Stimulated activated CD4-positive, alpha-beta T cell treated with anti-CD3 and anti-CD28 coated beads, Interleukin-1b, Interleukin-23, amount 100 ng/mL, for 4 hours (primary cell): ENCODE measurements around the gene TMEM121.

ENCODE experiments used
- DNase-seq, 2 donors: peaks; one replicate each; pipeline ENCODE4 v3.0.0-alpha.2; 2020; ENCODE audit warnings: low read depth in 2 of 2

The TMEM121 gene

DNA sequence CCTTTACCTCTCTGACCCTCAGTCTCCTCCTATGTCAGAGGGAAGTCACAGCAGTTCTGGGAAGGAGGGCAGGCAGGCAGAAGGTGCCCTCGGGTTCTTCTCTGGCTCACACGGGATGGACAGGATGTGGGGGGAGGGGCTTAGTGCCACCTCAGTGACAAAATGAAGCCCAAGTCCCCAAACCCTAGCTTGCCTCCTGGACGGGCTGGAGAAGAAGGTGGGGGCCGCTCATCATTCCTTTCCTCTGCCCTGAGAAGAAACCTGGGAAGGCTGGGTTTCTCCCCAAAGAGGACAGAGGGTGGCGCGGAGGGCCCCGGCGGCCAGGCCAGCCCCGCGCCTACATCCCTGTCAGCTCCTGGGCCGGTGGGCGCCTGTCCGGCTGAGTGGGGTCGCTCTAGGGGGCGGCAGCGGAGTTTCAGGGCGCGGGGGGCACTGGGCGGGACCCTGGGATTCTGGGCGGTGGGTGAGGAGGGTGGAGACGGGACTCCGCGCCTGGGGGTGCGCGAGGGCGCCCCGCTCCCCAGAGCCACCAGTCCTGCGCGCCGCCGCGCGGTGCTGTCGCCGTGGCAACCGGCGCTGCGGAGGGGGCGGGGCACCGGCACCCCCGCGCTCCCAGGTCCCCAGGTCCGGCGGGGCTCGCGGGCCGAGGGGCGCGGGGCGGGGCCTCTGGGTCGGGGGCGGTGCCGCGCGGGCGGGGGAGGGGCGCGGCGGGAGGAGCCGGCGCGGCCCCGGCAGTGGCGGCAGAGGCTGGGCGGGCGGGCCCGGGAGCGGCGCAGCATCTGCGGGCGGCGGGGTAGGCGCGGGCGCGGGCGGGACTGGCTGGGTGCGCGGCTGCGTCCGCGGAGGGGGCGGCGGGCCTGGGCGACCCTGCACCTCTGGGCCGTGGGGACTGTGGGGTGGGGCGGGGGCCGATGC, at the start of gene TMEM121:
TSS of gene TMEM121 (plus strand) at position 723 of the 915 bp plus-strand sequence. CDS start 2,252 bp downstream, outside the sequence.
- DNase-seq, result peak in 1 of 2 donors; percentile 41

DNA sequence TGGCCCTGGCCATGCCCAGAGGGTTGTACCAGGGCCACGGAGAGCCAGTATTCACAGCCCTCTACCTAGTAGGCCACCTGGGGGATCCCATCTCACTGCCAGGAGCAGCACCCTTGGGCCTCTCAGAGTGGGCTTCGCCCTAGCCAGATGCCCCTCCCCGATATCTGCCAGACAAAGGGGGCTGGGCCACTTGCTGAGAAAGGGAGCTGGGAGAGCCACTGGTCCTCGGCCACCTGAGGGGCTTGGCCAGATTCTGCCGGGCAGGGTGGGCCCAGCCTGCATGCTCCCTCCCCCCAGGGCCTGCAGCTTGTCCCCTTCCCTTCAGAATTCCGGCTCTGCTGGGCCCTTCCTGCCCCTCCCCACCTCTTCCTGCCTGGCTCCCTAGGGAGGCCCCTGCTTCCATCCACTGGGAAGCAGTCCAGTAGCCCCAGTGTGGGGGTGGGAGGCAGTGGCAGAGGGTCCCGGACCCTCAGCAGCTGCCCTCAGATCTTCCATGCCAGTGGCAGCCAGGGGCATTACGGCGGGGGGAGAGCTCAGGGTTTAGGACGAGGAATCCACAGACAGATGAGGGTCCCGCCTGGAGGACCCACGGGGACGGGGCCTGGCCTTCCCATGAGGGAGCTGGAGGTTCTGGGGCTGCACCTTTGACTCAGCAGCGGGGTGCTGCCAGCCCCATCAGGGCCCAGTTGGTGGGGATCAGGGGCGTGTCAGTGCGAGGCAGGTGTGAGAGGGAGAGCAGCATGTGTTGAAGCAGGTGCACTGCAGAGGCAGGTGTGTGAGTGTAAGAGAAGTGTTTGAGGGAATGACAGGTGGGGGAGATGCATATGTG, 49.3 kb upstream of the TMEM121 start:
- no peak for DNase-seq

DNA sequence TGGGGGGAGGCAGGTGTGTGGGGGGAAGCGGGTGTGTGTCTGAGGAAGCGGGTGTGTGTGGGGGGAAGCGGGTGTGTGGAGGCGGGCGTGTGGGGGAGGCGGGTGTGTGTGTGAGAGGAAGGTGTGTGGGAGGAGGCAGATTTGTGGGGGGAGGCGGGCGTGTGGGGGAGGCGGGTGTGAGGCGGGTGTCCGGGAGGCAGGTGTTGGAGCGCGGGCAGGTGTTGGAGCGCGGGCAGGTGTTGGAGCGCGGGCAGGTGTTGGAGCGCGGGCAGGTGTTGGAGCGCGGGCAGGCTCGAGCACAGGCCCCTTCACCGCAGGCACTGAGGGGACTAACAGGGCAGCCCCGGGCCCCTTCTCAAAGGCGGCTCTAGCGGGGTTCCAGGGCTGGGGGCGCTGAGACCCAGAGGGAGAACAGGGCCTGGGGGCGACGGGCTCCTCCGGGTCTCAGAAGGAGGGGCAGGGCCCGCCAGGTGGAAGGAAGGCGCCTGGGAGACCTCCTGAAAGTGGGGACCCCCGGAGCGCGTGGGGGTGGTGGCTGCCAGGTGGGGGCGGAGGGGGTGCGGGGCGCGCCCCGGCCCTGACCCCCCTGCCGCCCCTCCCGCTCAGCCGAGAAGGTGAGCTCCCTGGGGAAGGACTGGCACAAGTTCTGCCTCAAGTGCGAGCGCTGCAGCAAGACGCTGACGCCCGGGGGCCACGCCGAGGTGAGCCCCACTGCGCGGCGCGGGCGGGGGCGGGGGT, 48.6 kb upstream of the TMEM121 start:
- no peak for DNase-seq

- DNase-seq, result no peak
These were observed 47.8 kb upstream of the TMEM121 start for GRCh38 chr14:105478398-105479251.

DNA sequence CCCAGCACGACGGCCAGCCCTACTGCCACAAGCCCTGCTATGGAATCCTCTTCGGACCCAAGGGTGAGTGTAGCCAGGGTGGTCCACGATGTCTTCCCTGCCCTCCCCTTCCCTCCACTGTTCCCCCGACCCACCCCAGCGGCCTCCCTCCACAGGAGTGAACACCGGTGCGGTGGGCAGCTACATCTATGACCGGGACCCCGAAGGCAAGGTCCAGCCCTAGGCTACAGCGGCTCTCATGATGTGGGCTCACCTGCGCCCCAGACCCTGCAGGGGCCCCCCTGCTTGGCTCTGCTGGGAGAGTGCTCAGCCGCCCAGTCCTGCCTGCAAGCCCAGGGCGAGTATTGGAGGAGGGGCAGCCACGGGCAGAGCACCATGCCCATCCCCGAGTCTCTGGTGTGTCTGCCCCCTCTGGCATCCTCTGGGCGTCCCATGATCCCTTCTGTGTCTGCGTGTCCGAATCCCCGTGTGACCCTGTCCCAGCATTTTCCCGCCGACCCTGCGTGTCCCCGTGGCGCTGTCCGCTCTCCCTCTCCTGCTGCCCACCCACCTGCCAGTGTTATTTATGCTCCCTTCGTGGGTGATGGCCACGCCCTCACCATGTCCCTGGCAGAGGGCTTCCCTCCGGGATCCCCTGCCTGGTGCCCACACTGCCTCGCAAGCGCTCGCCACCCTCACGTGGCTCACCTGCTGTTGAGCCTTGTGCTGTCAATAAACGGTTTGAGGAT, 46.8 kb upstream of the TMEM121 start:
- DNase-seq, result no peak

- DNase-seq, result no peak
These were observed 46.1 kb upstream of the TMEM121 start for GRCh38 chr14:105480199-105480746.

DNA sequence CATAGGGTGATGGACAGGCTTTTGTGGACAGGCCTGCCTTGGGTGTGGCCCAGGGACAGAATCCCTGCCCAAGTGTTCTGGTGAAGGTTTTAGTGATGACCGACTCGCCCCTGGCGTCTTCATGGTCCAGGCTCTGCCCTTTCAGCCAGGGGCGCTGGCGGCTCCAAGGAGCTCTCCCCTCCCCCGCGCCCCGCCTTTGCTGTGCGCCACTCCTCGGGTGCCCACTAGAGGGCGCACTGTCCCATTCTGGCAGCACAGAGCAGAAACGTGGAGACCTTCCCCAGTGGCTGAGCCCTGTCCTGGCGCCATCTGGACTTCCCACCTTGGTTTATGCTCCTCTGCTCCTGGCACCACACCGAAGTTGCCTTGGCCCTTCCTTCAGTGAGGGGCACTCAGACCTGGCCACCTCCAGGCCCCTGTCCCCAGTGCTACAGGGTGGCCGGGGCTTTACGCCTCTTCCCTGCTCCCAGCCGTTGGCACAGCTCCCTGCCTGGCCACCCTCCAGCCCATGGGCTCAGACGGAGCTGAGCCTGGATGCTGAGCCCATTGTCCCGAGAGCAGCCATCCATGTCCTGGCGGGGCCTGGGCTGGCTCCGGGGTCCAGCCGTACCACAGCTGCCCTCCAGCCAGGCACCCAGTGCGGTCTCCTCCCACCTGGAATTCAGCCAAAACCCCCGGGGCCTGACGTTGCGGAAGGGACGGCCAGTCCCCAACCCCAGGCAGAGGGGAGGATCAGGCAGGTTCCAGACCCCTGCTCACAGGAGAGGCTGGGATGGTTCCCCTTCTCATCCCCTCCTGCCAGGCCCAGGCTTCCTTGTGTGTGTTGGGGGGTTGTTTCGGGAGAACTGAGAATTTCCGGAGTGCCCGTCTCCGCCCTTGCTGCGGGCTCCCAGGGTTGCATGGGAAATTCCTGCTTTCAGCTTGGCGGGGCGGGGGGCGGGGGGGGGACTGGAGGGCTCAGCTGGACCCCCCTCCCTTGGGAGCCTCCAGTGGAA, 45.3 kb upstream of the TMEM121 start:
- DNase-seq, result peak; percentile 84 to 87

DNA sequence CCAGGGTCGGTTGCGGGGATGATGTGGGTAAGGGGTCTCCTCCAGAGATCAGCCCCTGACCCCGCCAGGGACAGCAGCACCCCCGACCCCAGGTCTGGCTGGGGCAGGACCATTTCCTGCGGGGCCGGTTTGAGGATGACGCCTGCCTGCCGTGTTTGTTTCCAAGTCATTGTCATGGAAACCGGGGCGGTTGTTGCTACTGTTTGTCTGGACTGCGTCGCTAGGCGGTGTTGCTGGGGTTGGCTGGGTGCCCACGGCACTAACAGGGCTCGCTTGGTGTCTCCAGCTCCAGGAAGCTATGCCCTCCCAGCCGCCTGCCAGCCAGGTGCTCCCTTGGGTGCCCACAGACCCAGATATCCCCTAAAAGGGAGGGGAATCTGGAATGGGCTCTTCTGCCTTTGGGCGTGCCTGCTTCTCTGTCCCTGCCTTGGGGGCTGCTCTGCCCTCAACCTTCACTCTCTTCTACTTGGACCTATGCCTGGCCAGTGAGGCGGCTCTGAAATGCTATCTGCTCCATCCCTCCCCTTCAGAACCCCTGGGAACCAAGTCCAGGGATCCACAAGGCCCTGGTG, 44.4 kb upstream of the TMEM121 start:
- DNase-seq, result peak; percentile 61 to 77

DNA sequence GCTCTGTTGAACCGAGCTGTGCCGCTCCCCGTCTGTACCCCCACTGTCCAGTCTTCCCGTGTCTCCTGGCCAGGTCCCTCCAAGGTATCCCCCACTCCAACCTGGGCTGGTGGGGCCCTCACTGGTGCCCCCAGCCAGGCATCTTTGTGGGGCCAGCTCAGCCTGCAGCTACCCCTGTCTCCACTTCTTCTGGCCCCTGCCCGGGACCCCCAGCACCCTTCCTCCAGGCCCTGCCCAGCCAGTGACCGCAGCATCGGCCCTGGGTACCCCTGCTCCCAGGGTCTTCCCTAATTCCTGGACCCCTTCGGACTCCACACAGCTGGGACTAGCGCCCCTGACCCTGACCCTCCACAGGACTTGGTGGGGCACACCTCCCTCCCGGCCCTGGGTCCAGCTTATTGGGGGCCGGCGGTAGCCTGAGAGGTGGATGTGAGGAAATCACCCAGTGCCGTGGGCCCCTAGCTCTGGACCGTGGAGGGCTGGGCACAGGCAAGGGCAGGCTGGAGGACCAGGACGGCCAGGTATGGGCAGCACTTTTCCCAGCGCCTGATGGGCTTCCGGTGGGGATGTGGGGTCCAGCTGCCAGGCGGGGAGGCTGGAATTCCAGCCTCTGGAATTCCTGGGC, 43.8 kb upstream of the TMEM121 start:
- DNase-seq, result no peak

GRCh38 chr14:105483300-105484068, 42.9 kb upstream of the TMEM121 start:
- DNase-seq, result no peak

GRCh38 chr14:105484069-105484996, 42.0 kb upstream of the TMEM121 start:
- peak in 1 of 2 donors; percentile 51 for DNase-seq

DNA sequence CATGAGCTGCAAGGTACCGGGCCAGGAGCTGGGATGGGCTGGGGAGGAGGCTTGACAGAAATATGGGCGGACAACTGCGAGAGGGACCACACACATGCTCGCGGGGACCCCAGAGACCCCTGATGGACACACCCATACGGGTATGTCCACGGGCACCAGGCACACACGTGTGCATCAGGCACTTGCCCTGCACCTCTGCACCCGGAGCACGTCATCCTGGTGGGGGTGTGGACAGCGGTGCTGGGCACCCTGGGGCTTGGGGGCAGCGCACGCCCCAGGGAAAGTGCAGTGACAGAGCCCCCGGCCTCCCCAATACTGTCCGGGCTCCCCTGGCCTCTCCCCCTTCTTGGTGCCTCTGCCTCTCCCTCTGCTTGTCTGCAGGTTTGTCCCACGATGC, 41.4 kb upstream of the TMEM121 start:
- DNase-seq, result no peak

DNA sequence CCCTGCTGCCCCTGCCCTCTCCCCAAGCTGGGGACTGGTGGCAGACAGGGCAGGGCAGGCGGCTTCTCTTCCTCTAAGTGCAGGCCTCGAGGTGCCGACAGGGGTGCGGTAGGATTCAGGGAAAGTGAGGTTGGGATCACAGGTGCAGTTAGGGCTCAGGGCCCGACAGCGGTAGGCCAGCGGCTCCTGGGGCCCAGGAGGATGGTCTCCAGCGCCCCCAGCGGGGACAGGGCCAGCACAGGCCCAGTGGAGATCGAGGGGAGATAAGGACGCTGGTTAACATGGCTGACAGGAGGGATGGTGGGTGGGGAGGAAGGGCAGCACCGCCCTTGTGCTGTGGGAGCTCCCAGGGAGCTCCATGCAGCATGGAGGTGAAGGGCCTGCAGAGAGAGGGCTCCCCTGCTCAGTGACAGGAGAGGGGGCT, 40.6 kb upstream of the TMEM121 start:
- DNase-seq, result no peak

GRCh38 chr14:105486163-105486973, 40.0 kb upstream of the TMEM121 start, which contains the start of gene CRIP1:
Gene CRIP1, plus strand, starts transcription at chr14:105486886. Its CDS starts 374 bp downstream, at chr14:105487260.
- DNase-seq, result no peak

DNA sequence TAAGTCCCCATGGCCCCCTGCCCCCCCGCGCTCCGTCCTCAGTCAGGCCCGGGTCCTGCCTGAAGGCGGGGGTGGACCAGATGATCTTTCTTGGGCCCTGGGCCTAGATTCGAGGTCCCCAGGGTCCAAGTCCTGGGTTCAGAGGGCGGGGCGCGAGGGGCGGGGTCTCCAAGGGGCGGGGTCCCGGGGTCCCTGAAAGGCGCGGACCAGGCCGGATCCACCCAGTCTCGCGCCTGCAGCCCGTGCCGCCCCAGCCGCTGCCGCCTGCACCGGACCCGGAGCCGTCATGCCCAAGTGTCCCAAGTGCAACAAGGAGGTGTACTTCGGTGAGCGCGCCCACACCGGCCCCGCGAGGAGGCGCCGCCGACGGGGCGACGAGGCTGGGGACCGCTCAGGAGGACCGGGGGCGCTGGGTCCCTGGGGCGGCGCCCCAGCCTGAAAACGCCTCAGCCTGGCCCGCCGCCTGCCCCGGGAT, 39.4 kb upstream of the TMEM121 start:
- DNase-seq, result no peak
